ENCODE measurements around the gene ATP2B3.

GRCh38 chrX:153614818-153615217, 97.4 kb downstream of the ATP2B3 start:
- TF ChIP-seq SUZ12 (IDR thresholded peaks at IDR 0.05; ENCODE audit: extremely low read depth, insufficient read depth, insufficient read length) (no peak), YY1 (IDR thresholded peaks at IDR 0.05; ENCODE audit: insufficient read depth, insufficient read length) (no peak), ZNF274 (IDR thresholded peaks at IDR 0.05; ENCODE audit: low read depth, low read length) (no peak)

Data from NT2/D1 (cell line).